CD4-positive, CD25-positive, alpha-beta regulatory T cell (primary cell): ENCODE data around the gene SPATC1L. TPM values are rescaled to one million over a fixed set of nuclear protein-coding genes. Genes with fewer than 3 reads are reported as not detected.
"Not testable (repeated sequence)": the region's sequence is repeated elsewhere in the genome, so short reads cannot be mapped to it uniquely, and the experiment has no call there.

Experiments used
- ATAC-seq, 2 donors: fragments of 150-1000 bp; cut with Tn5 transposase; one replicate each; pipeline ENCODE4 v1.10.0; 2021; ENCODE audit warnings: low read depth in 2 of 2, moderate number of reproducible peaks in 2 of 2, moderate library complexity in 1 of 2
- DNase-seq, 3 donors: peaks; one replicate each; pipeline versions ENCODE4 v3.0.0 to v3.0.0-alpha.2; 2012 to 2022; ENCODE audit warnings: mixed read lengths in 1 of 3
- H3K27ac ChIP-seq: one replicate; pipeline ENCODE4 v1.7.0; 2013; ENCODE audit warnings: mild to moderate bottlenecking, low read length; ENCODE audit not compliant: insufficient read depth, poor library complexity, severe bottlenecking
- H3K27me3 ChIP-seq: one replicate; pipeline ENCODE4 v1.7.0; 2013; ENCODE audit warnings: low read length; ENCODE audit not compliant: control insufficient read depth, insufficient read depth
- H3K36me3 ChIP-seq: one replicate; pipeline ENCODE4 v1.7.0; 2013; ENCODE audit warnings: mild to moderate bottlenecking, low read length, moderate library complexity; ENCODE audit not compliant: control insufficient read depth, insufficient read depth
- H3K4me1 ChIP-seq: 2 replicates; pipeline ENCODE4 v1.7.0; 2013; ENCODE audit warnings: mild to moderate bottlenecking, low read length; ENCODE audit not compliant: insufficient read depth, control insufficient read depth, poor library complexity, severe bottlenecking
- H3K4me3 ChIP-seq: one replicate; pipeline ENCODE4 v1.7.0; 2013; ENCODE audit warnings: low read depth, mild to moderate bottlenecking, low read length, moderate library complexity
- H3K9me3 ChIP-seq, 2 experiments: 1 replicate in 1 of 2; 2 replicates in 1 of 2; pipeline ENCODE4 v1.7.0; 2013; ENCODE audit warnings: low read length in 2 of 2, mild to moderate bottlenecking in 1 of 2, moderate library complexity in 1 of 2; ENCODE audit not compliant: control insufficient read depth in 2 of 2
- H3K27ac Mint-ChIP-seq, 3 donors: one replicate each; pipeline ENCODE4 v1.8.0; 2020 to 2022; ENCODE audit warnings: mild to moderate bottlenecking in 3 of 3, mixed read lengths in 3 of 3, moderate library complexity in 2 of 3
- H3K27me3 Mint-ChIP-seq: one replicate; pipeline ENCODE4 v1.8.0; 2022; ENCODE audit warnings: mild to moderate bottlenecking, mixed read lengths
- H3K36me3 Mint-ChIP-seq: one replicate; pipeline ENCODE4 v1.8.0; 2020; ENCODE audit warnings: mixed read lengths
- H3K4me1 Mint-ChIP-seq, 4 donors: one replicate each; pipeline ENCODE4 v1.8.0; 2020 to 2022; ENCODE audit warnings: mixed read lengths in 4 of 4, mild to moderate bottlenecking in 1 of 4
- H3K4me3 Mint-ChIP-seq, 4 donors: one replicate each; pipeline ENCODE4 v1.8.0; 2020 to 2022; ENCODE audit warnings: mild to moderate bottlenecking in 4 of 4, mixed read lengths in 4 of 4, moderate library complexity in 3 of 4
- H3K9me3 Mint-ChIP-seq, 7 donors: one replicate each; pipeline ENCODE4 v1.8.0; 2020 to 2022; ENCODE audit warnings: mixed read lengths in 7 of 7, mild to moderate bottlenecking in 3 of 7, moderate library complexity in 2 of 7
- polyA plus RNA-seq, 4 donors: library from polyadenylated mRNA; unstranded; fragments of 300-500 nt; fragmentation: Illumina TruSeq; gene quantifications; one replicate each; pipeline ENCODE4 v1.2.3, GENCODE V29; 2021
- total RNA-seq: library from RNA; stranded (reverse); gene quantifications from one replicate; pipeline ENCODE4 v1.2.3, GENCODE V29; 2022

The SPATC1L gene
- total and polyA plus RNA-seq, 5 donors from 2014 or later = 1.7 to 9.2 (median 6.0) TPM

DNA sequence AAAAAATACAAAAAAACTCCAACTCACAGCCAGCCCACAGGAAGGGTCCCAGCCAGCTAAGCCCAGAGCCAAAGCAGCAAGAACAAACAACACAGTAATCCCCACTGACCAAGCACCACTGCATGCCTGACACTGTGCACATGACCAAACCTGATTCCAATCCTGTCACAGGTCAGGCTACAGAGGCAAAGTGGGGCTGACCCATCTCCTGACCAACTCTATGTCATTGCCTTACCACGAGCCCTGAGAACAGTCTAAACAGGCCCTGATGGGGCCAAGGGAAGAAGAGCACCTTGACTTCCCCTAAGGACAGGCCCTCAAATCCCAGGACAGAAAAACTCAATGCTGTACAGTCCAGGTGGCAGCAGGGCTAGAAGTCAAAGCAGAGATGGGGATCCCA is 41.9 kb upstream of the SPATC1L start:
- no peak for ATAC-seq
- peak overlapping the region in 1 of 3 donors; percentile 41 for H3K27ac Mint-ChIP-seq

DNA sequence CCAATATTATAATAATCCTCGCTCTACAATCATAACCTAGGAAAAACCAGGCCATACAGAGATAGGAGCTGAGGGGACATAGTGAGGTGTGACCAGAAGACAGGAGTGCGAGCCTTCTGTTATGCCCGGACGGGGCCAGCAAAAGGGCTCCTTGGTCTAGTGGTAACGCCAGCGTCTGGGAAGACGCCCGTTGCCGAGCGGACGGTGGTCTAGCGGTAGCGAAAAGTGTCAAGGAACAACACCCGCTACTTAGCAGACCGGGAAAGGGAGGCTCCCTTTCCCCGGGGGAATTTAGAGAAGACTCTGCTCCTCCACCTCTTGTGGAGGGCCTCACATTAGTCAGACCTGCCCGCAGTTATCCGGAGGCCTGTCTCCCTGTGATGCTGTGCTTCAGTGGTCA is 39.4 kb upstream of the SPATC1L start:
- not testable (repeated sequence) for H3K9me3 Mint-ChIP-seq, DNase-seq, ATAC-seq, H3K4me3 Mint-ChIP-seq, H3K4me3 ChIP-seq, H3K27ac Mint-ChIP-seq, H3K27me3 ChIP-seq, H3K9me3 ChIP-seq, H3K27me3 Mint-ChIP-seq, H3K27ac ChIP-seq
- peaks cover 16% of the 10 kb centered on the region for H3K36me3 Mint-ChIP-seq
- Histone ChIP-seq H3K36me3 (peaks cover 30% of the 10 kb centered on the region), H3K4me1 (peaks cover 18% of the 10 kb centered on the region)
- H3K4me1 Mint-ChIP-seq = peaks cover 8 to 31% (median 17%) of the 10 kb centered on the region in 4 donors

More for the DNA sequence above, 41.9 kb upstream of the SPATC1L start:
- Histone ChIP-seq H3K27me3 (no peaks in the 10 kb centered on the region), H3K4me1 (peaks cover 26% of the 10 kb centered on the region), H3K4me3 (no peak overlapping the region), H3K36me3 (peaks cover 16% of the 10 kb centered on the region), H3K27ac (no peak overlapping the region), H3K9me3 (no peaks in the 10 kb centered on the region)
- H3K27me3 Mint-ChIP-seq = no peaks in the 10 kb centered on the region
- H3K4me3 Mint-ChIP-seq = peak overlapping the region in 3 of 4 donors; percentile 22 to 88 (median 82)
- H3K36me3 Mint-ChIP-seq = peaks cover 9% of the 10 kb centered on the region
- no peak for DNase-seq
- H3K4me1 Mint-ChIP-seq = peaks cover 11 to 41% (median 21%) of the 10 kb centered on the region in 4 donors
- no peaks in the 10 kb centered on the region for H3K9me3 Mint-ChIP-seq

DNA sequence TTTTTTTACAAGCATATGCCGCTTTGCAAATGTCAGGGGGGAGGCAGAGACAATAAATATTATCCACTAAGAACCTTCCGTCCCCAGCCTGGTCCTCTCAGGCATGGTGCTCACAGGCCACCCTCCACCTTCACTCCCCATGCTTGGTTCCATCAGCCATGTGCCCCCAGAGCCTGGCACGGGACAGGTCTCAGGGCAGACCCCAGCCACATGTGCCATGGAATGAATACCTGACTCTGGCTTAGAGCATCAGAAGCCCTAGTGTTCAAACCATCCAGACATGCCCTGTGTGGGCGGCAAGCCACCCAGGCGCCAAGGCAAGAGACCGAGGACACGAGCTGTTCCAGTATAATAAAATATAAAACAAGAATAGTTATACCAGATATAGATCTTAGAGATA is 39.0 kb upstream of the SPATC1L start:
- H3K27me3 ChIP-seq = no peaks in the 10 kb centered on the region
- DNase-seq (no peak), ATAC-seq (no peak)
- peaks cover 15% of the 10 kb centered on the region for H3K4me1 ChIP-seq
- Mint-ChIP-seq H3K9me3 (no peaks in the 10 kb centered on the region), H3K27ac (no peak overlapping the region), H3K27me3 (no peaks in the 10 kb centered on the region), H3K4me1 (peaks cover 8 to 31% (median 17%) of the 10 kb centered on the region in 4 donors), H3K36me3 (peaks cover 16% of the 10 kb centered on the region), H3K4me3 (no peak overlapping the region)
- H3K4me3 ChIP-seq = no peak overlapping the region
- H3K36me3 ChIP-seq = peaks cover 30% of the 10 kb centered on the region
- no peak overlapping the region for H3K27ac ChIP-seq
- H3K9me3 ChIP-seq = no peaks in the 10 kb centered on the region

DNA sequence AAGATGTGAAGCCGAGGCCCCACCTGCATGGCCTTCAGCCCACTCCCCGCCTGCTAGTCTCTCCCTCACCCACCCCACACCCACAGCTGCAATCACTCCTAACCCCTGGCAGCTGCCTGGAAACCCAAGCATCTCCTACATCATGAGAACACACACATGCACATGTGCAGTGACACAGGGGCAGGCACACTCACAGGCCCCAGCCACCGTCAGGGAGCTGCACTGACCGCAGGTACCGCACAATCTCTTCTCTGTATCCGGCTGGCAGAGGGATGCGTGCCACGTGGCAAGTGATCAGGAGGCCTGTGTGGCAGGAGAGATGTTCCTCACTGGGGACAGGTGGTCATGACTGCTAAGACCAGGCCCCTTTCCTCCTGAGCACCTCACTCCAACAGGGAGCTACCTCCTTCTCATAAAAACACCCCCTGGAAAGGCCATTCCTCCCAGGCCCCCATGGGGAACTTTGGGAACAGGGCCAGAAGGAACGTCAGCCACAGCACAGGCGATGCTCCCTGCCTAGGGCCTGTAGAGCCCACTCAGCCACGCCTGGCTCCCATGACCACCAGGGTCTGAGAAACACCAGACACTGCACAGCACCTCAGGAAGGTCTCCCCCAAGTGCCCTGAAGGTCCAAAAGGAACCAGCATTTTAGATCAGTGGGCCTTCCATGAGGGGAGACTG is 38.3 kb upstream of the SPATC1L start:
- no peak for ATAC-seq

DNA sequence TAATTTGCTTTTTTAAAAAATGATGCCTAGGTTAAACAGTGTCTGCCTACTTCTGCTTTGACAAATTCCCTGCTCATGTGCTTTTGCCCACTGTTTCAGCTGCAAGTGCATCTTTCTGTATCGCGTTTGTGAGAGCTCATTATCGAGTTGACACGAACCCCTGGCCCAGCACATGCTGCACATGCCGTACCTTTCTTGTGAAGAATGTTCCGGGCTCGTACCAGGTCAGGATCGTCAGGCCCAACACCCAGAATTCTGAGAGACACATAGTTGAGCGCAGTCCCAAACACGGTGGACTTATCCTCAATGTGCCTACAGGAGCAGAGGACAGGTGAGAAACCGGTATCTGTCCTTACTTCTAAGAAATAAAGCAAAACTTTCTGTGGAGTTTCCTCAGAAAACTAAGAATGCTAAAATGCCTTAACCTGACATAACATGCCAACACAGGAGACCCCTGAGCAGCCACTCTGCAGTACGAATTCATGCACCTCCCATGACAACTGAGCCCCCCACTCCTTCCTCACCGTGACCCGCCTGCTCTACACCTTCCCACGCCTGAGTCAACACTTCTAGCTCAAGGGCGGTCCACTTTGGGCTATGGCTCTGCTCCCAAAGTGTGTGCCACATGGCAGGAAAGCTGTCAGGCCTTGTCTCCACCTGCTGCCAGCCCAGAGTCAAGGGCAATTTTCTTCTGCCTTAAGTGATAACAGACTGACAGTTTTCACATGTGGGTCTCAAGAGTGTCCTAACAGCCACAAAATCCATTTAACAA is 37.6 kb upstream of the SPATC1L start:
- peaks cover 16% of the 10 kb centered on the region for H3K36me3 Mint-ChIP-seq
- Histone ChIP-seq H3K36me3 (peaks cover 30% of the 10 kb centered on the region), H3K27me3 (no peaks in the 10 kb centered on the region), H3K4me3 (no peak overlapping the region), H3K27ac (no peak overlapping the region), H3K4me1 (peaks cover 1% of the 10 kb centered on the region), H3K9me3 (no peaks in the 10 kb centered on the region)
- DNase-seq (no peak), ATAC-seq (no peak)
- H3K4me1 Mint-ChIP-seq = peaks cover 0 to 19% (median 8%) of the 10 kb centered on the region in 4 donors
- peak overlapping the region in 1 of 4 donors; percentile 44 for H3K4me3 Mint-ChIP-seq
- no peaks in the 10 kb centered on the region for H3K27me3 Mint-ChIP-seq
- H3K9me3 Mint-ChIP-seq = no peaks in the 10 kb centered on the region
- H3K27ac Mint-ChIP-seq = peak overlapping the region in 1 of 3 donors; percentile 35

More for the DNA sequence above, 38.3 kb upstream of the SPATC1L start:
- Histone ChIP-seq H3K27ac (no peak overlapping the region), H3K36me3 (peaks cover 30% of the 10 kb centered on the region), H3K4me3 (no peak overlapping the region), H3K27me3 (no peaks in the 10 kb centered on the region), H3K9me3 (no peaks in the 10 kb centered on the region), H3K4me1 (peaks cover 8% of the 10 kb centered on the region)
- Mint-ChIP-seq H3K9me3 (no peaks in the 10 kb centered on the region), H3K4me3 (peak overlapping the region in 1 of 4 donors; percentile 44), H3K27ac (peak overlapping the region in 1 of 3 donors; percentile 35), H3K36me3 (peaks cover 16% of the 10 kb centered on the region), H3K27me3 (no peaks in the 10 kb centered on the region), H3K4me1 (peaks cover 5 to 26% (median 14%) of the 10 kb centered on the region in 4 donors)
- DNase-seq = no peak

DNA sequence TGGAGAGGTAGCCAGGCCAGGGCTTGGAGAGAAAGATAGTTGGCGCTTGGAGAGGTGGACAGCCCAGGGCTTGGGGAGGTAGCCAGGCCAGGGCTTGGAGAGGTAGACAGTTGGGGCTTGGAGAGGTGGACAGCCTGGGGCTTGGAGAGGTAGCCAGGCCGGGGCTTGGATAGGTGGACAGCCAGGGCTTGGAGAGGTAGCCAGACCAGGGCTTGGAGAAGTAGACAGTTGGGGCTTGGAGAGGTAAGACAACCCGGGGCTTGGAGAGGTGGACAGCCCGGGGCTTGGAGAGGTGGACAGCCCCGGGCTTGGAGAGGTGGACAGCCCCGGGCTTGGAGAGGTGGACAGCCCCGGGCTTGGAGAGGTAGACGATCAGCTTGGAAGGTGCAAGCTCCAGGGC is 36.6 kb upstream of the SPATC1L start:
- Histone ChIP-seq H3K9me3 (no peaks in the 10 kb centered on the region), H3K4me3 (no peak overlapping the region), H3K27ac (no peak overlapping the region), H3K4me1 (no peaks in the 10 kb centered on the region), H3K36me3 (peaks cover 37% of the 10 kb centered on the region), H3K27me3 (no peaks in the 10 kb centered on the region)
- Mint-ChIP-seq H3K27ac (no peak overlapping the region), H3K4me1 (peaks cover 0 to 9% (median 3%) of the 10 kb centered on the region in 4 donors), H3K4me3 (peak overlapping the region in 1 of 4 donors; percentile 9), H3K36me3 (peaks cover 19% of the 10 kb centered on the region), H3K27me3 (no peaks in the 10 kb centered on the region), H3K9me3 (no peaks in the 10 kb centered on the region)
- DNase-seq (no peak), ATAC-seq (no peak)

DNA sequence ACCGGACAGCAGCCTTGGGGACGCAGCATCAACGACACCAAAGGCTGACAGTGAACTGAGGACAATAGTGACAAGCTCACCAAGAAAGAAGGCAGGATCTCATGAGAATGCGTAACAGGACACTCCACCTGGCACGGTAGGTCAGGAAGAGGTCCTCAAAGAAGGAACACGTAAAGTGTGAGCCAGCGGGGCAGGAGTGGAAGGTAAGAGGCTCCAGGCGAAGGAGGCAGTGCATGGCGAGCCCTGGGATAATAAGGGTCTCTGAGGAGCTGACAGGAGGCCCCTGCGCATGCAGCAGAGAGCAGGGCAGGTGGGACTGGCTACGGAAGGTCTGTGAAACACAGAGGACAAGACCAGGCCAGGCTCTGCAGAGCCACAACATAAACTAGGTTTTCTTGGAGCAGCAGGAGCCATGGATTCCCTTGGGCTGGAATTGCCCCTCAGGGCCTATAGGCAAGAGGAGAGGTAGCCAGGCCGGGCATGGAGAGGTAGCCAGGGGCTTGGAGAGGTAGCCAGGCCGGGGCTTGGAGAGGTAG is 36.1 kb upstream of the SPATC1L start:
- H3K27me3 Mint-ChIP-seq = no peaks in the 10 kb centered on the region
- H3K4me3 ChIP-seq = no peak overlapping the region
- DNase-seq (no peak), ATAC-seq (no peak)
- H3K9me3 Mint-ChIP-seq = no peaks in the 10 kb centered on the region
- H3K27ac Mint-ChIP-seq = peak overlapping the region in 1 of 3 donors; percentile 53
- H3K36me3 Mint-ChIP-seq = peaks cover 17% of the 10 kb centered on the region
- no peaks in the 10 kb centered on the region for H3K9me3 ChIP-seq
- no peak overlapping the region for H3K27ac ChIP-seq
- H3K4me1 ChIP-seq = no peaks in the 10 kb centered on the region
- H3K4me1 Mint-ChIP-seq = peaks cover 0 to 5% (median 2%) of the 10 kb centered on the region in 4 donors
- peak overlapping the region in 1 of 4 donors; percentile 9 for H3K4me3 Mint-ChIP-seq
- H3K27me3 ChIP-seq = no peaks in the 10 kb centered on the region
- peaks cover 37% of the 10 kb centered on the region for H3K36me3 ChIP-seq
